ENCODE results near the gene GPR108. TPM values are rescaled to one million over a fixed set of nuclear protein-coding genes. Genes with fewer than 3 reads are reported as not detected.
"Not testable (repeated sequence)": the region's sequence is repeated elsewhere in the genome, so short reads cannot be mapped to it uniquely, and the experiment has no call there.

The GPR108 gene
- total RNA-seq, 1 donor from 2014 or later: 58.2 TPM

GRCh38 chr19:6767357-6768235 lies 30.2 kb upstream of the GPR108 start, which contains the start of gene SH2D3A:
Gene SH2D3A (minus strand): TSS chr19:6767435. CDS start chr19:6763748, 3,687 bp downstream.
- TF ChIP-seq, protein P1, sequence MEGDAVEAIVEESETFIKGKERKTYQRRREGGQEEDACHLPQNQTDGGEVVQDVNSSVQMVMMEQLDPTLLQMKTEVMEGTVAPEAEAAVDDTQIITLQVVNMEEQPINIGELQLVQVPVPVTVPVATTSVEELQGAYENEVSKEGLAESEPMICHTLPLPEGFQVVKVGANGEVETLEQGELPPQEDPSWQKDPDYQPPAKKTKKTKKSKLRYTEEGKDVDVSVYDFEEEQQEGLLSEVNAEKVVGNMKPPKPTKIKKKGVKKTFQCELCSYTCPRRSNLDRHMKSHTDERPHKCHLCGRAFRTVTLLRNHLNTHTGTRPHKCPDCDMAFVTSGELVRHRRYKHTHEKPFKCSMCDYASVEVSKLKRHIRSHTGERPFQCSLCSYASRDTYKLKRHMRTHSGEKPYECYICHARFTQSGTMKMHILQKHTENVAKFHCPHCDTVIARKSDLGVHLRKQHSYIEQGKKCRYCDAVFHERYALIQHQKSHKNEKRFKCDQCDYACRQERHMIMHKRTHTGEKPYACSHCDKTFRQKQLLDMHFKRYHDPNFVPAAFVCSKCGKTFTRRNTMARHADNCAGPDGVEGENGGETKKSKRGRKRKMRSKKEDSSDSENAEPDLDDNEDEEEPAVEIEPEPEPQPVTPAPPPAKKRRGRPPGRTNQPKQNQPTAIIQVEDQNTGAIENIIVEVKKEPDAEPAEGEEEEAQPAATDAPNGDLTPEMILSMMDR (conservative IDR thresholded peaks at IDR 0.05; ENCODE audit: low read depth, low read length): no peak
- DNase-seq (ENCODE audit: low read depth): no peak
- peak within 1 kb of the TSS; percentile 69 for H3K4me3 ChIP-seq (ENCODE audit: low read depth, low read length)

DNA sequence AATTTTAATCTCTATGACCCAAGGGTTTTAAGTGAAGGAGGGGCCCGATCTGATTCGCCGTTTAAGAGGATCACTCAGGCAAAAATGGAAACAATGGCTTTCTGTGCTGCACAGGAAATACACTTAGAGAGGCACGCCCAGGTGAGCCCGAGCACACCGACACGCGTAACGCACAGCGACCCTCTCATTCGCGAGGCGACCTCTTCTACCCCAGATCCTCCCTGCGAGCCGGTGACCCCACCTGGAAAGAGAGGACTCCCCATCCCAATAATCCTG lies 29.6 kb upstream of the GPR108 start:
- no peak for DNase-seq (ENCODE audit: low read depth)
- TF ChIP-seq, protein P1 (conservative IDR thresholded peaks at IDR 0.05; ENCODE audit: low read depth, low read length): no peak
- peak overlapping the region; percentile 69 for H3K4me3 ChIP-seq (ENCODE audit: low read depth, low read length)

- TF ChIP-seq, protein P1 (conservative IDR thresholded peaks at IDR 0.05; ENCODE audit: low read depth, low read length): no peak
- H3K4me3 ChIP-seq (ENCODE audit: low read depth, low read length): peak overlapping the region; percentile 69
- DNase-seq (ENCODE audit: low read depth): no peak
These were observed 29.1 kb upstream of the GPR108 start for GRCh38 chr19:6766357-6767080.

- TF ChIP-seq, protein P1 (conservative IDR thresholded peaks at IDR 0.05; ENCODE audit: low read depth, low read length): no peak
- no peak overlapping the region for H3K4me3 ChIP-seq (ENCODE audit: low read depth, low read length)
- no peak for DNase-seq (ENCODE audit: low read depth)
These were observed 28.5 kb upstream of the GPR108 start for GRCh38 chr19:6765738-6766356.

DNA sequence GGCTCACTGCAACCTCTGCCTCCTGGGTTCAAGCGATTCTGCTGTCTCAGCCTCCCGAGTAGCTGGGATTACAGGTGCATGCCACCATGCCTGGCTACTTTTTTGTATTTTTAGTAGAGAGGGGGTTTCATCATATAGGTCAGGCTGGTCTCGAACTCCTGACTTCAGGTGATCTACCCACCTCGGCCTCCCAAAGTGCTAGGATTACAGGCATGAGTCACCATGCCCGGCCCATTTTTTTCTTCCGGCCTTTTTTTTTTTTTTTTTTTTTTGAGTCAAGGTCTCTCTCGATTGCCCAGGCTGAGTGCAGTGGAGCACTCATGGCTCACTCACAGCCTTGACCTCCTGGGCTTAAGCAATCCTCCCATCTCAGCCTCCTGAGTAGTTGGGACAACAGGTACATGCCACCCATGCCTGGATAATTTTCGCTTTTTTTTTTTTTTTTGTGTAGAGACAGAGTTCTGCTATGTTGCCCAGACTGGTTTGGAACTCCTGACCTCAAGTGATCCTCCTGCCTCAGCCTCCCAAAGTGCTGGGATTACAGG lies 24.9 kb upstream of the GPR108 start:
- H3K4me3 ChIP-seq (ENCODE audit: low read depth, low read length); DNase-seq (ENCODE audit: low read depth): not testable (repeated sequence)

DNA sequence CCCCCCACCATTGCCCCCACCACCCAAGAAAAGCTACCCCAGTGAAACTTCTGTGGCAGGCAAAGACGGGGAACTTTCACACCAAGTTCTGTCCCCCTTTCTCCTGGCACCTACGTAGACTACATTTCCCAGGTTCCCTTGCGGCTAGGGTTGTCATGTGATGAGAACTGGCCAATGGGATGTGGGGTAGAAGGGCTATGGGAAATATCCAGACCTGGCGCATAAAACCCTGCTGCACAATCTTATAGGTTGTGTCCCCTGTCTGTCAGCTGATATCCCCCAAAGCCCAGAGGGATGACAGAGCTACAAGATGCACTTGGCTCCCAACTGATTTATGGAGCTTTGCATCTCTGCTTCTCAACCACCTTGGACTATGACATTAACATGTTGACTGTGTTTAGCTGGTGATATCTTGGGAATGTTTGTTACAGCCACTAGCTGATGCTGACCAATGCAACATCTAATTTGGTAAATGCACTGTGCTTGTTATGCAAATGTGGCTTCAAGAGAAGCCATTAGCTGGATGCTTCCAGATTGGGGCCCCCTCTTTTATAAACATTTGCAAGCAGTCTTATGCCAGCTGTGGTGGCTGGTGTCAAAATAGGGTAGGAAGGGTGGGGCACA lies 23.8 kb upstream of the GPR108 start:
- TF ChIP-seq, protein P1 (conservative IDR thresholded peaks at IDR 0.05; ENCODE audit: low read depth, low read length): no peak

GRCh38 chr19:6760606-6761005 lies 23.2 kb upstream of the GPR108 start:
- TF ChIP-seq, protein P1 (conservative IDR thresholded peaks at IDR 0.05; ENCODE audit: low read depth, low read length): no peak
- no peak overlapping the region for H3K4me3 ChIP-seq (ENCODE audit: low read depth, low read length)
- DNase-seq (ENCODE audit: low read depth): no peak

More for the DNA sequence above, 23.8 kb upstream of the GPR108 start:
- DNase-seq (ENCODE audit: low read depth): no peak
- H3K4me3 ChIP-seq (ENCODE audit: low read depth, low read length): no peak overlapping the region
